UCSD-AML1 (cell line): ENCODE results near the gene MS4A10.
A peak's percentile ranks its signal among the peaks of the same experiment; 100 is the strongest.

Source experiments
- DNase-seq: peaks from one replicate; lab custom pipeline; 2025; ENCODE audit not compliant: unreplicated experiment; lab: John Stamatoyannopoulos, UW

Gene MS4A10

DNA sequence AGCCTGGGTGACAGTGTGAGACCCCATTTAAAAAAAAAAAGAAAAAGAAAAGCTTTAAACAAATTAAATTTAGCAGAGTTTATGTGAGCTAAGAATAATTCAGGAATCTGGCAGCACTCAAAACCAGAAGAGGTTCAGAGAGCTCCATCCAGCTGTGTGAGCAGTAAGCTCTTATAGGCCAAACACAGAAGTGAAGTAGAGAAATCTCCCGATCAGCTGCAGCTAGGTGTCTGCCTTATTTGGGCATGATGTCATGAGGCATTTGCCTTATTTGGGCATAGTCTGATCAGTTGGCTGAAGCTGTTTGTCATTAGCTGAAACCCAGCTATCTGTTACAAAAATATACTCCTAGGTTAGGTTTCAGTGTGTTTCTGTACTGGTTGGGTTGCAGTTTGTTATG is 20.3 kb upstream of the MS4A10 start:
- DNase-seq = no peak

DNA sequence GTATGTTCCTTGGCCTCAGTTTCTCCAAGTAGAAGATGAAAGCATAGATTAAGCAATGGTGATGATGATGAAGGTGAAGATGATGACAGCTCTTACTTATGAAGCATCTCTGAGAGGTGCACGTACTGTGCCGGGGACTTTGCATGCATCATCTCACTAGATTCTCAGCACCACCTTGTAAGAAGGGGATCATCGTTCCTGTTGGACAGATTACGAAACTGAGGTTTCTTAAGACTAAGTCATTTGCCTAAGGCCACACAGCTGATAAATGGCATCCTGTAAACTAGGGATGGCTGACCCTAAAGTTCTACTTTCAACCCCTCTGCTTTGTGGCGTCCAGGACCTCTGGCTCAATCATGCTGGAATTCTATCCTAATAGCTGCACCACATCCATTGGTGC is 19.8 kb upstream of the MS4A10 start:
- no peak for DNase-seq

DNA sequence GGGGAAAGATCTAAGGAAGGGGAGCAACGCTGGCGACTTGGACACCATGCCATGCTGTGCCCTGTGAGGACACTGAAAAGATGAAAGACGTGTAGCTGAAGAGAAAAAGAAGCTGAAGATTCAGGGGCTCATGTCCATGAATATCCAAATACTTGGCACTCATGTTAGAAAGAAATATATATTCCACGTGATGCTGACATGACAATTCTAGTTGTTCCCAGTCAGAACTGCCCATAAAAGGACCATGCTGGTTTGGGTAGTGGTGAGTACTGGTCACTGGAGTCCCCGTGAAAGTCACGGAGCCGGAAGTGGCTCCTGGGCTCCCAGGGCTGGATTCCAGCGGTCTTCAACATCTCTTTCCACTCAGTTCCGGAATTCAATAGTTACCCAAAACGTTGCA is 18.6 kb upstream of the MS4A10 start:
- no peak for DNase-seq

DNA sequence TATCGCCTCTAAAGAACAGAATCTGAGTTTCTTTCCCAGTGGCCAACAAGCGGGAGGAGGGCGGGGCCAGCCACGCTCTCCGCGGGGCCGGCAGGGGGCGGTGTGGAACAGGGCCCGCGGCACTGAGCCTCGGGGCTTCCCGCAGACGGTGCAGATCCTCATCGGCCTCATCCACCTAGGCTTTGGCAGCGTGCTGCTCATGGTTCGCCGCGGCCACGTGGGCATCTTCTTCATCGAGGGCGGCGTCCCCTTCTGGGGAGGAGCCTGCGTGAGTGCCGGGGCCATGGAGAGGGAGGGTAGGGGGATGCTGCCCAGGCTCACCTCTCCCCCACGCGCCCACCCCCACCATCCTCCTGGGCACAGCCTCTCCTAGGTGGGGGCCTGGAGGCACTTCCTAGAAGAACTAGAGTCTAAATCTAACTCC is 17.7 kb upstream of the MS4A10 start:
- DNase-seq = no peak

DNA sequence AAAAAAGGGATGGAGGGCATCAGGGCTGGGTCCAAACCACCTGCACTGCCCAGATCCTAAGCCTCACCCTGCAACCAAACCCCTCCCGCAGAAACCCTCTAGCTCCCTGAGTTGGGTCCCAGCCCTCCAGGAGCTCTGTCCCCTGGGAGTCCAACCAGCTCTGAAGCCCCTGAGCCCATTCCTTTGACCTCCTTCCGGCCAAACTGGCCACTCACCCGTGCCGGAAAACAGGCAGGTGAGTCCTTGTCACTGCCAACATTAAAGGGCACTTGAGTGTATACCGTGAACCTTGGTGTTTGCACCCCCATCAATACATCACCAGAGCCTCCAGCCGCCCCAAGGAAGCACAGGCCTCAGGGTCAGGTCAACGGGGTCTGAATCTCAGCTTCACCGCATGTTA is 16.9 kb upstream of the MS4A10 start:
- DNase-seq = no peak

DNA sequence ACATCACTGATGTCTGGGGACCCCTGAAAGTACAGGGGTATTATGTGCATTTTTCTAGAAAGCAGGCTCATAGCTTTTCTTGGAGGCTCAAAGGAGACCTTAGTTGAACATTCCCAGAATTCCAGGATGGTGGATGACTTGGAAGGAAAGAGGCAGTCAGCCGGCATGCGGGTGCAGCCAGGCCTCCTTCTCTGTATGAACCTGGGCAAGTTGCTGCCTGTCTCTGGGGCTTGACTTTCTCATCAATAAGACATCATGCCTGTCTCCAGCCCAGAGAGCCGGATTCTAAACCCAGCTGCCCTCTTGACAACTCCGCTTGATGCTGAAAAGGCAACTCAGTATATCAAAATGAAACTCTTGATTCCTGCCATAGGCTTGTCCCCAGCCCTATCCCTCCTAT is 15.9 kb upstream of the MS4A10 start:
- DNase-seq = no peak

DNA sequence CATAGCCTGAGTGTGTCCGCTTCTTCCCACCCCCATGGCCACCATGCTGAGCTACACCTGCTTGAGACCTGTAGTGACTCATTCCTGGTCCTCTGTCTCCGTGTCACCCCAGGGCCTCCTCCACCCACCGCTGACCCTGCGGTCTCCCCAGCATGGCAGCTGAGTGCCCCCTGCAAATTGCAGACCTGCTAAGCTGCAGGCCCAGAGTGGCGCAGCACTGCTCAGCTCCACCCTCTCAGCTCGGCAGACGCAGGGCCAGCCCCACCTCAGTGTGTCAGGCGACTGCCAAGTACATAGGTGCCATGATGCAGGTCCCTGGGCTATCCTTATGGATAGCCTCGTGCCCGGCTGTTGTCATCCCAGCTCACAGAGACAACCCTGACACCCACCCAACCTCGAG is 15.3 kb upstream of the MS4A10 start:
- DNase-seq = no peak

DNA sequence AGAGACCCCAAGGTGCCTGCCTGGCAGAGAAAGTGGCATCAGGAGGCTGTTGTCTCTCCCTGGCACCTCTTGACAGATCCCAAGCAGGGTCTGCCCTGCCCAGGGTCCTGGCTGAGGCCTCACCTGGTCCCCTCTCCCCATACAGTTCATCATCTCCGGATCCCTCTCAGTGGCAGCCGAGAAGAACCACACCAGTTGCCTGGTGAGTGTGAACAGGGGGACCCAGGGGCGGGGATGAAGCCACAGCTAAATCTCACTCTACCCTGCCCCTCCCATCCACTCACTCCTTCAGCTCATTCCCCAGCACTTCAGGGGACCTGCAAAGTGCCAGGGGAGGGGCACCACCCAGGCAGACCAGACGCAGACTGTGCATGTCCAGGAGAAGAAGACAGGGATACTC is 14.0 kb upstream of the MS4A10 start:
- DNase-seq = no peak

DNA sequence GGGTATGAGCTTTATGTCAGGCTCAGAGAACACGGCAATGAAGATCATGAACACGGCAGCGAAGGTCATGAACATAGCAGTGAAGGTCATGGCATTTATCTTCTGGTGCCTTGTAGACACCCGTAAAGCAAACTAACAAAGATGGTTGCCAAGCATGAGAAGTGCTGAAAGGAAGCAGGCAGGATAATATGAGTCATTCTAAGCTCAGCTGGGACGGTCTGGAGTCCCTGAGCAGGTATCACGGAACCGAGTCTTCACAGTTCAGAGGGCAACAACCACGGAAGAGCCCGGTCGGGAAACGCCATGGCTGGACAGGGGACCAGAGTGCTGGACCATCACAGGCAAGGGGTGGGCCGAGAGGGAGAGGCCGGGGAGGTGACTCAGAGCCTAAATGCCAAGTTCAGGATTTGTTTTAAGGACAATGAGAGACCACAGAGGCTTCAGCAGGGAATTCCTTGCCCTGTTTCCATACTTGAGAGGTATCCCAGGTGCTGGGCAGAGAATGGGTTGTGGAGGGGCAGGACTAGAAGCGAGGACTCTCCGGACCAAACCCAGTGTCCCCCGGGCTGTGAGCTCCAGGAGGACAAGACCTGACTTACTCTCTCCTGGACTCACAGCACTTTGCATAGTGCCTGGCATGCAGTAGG is 13.1 kb upstream of the MS4A10 start:
- DNase-seq = no peak

DNA sequence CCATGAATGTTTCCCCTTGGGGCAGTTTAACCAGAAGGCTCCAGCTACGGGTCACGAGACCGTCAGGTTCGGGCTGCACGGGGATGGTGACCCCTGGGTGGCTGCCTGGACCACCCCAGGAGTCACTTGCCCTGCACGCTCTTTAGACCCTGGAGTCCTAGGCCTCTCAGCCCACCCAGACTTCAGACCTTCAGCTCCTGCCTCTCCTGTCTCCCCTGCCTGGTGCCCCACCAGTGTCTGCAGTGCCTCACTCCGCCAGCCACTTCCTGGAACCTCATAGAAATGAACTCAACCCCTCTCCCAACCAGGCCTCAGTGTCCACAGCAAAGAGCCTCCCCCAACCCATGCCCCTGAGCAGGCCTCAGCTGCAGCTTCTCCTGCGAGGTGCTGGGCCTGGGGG is 12.5 kb upstream of the MS4A10 start:
- no peak for DNase-seq

DNA sequence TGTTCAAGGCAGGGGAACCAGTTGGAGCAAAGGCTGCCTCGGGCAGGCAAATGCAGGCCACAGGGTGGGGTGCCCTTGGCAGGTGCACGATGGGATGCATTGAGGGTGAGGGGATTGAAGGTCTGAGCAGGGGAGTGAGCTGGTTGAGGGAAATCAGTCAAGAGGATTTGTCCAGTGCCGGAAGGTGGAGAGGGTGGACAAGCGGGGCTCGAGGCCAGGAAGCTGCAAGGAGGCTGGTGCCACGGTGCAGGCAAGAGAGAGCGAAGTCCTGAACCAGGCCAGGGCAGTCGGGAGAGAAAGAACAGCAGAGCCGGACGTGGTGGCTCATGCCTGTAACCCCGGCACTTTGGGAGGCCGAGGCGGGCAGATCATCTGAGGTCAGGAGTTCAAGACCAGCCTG is 10.4 kb upstream of the MS4A10 start:
- DNase-seq = no peak

DNA sequence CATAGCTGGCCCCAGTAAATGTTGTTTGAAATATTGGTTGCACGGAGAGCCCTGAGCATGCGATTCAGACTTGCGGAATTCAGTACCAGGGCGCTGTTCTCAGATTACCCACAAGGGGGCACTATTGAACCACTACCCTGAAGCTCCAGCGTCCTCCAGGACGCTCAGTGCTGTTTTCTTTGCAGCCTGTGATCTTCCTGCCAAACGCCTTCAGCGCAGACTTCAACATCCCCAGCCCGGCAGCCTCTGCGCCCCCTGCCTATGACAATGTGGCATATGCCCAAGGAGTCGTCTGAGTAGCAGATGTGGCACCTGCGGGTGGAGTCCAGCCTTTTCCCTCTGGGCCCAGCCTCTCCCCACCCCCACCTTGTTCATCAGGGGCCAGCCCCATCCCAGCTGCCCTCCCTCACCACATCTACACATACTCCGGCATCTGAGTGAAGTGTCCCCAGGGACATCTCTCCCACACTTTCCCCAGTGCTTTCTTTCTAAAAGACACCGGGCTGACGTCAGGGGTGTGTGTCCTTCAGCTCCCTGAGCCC is 9.6 kb upstream of the MS4A10 start:
- peak; percentile 86 for DNase-seq

DNA sequence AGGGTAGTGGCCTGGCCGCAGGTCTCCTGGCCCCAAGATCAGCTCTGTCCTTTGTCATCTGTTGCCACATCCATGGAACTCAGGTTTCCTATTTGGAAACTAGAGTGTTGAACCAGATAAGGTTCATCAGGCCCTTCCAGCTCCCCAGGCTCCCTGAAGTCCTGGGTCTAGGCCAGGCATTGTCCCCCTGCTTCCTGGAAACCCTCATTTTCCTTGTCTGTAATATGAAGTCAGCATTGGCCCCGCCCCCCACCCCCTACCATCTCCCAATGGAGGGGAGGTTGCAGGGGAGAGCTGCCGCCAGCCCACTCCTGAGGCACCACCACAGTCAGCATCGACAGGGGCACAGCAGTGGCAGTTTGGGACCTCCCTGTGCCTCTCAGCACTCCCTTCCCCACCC is 9.0 kb upstream of the MS4A10 start:
- DNase-seq = no peak

DNA sequence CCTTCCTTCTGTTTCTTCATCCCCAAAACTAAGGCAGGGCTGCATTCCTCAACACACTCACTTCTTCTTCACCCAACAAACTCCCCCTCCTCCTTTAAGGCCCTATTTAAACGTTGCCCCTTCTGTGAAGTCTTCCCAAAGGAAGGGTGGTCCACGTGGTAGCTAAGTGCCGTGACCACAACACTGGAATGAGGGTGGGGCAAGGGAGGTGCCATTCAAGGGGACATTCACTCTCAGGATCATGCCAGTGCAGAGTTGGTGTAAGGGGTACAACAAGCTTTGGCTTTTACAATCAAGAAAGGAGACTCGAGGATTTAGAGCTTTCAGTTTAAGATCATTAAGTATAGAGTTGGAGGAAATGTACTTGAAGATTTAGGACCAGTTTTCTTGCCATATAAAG is 8.0 kb upstream of the MS4A10 start:
- DNase-seq = no peak

DNA sequence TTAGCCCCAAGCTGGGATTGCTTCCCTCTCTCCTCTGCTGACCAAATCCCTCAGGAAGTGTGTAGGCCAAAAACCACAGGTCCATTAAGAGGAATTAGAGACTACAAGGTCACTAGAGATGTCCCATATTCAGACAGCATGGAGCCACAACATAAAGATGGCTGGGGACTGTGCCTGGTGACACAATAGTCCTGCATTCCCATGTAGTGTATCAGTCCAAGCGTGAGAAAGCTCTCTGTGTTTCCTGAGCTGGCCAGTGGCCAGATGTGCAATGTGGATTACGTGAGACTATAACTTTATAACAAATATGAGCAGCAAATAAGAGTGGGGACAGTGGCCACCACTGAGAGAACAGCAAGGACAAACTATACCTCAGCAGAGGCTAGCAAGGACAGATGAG is 7.6 kb upstream of the MS4A10 start:
- no peak for DNase-seq

DNA sequence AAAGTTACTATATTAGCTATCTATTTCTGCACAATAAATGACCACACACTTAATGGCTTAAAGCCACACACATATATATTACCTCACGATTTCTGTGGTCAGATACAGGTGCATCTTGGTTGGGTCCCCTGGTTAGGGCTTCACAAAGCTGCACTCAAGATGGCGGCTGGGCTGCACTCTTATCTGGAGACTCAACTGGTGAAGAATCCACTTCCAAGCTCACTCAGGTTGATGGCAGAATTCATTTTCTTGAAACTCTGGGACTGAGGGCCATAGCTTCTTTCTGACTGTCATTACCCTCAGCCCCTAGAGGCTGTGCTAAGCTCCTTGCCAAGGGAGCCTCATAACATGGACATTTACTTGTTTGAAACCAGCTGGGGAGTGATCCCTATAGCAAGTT is 5.1 kb upstream of the MS4A10 start:
- no peak for DNase-seq

DNA sequence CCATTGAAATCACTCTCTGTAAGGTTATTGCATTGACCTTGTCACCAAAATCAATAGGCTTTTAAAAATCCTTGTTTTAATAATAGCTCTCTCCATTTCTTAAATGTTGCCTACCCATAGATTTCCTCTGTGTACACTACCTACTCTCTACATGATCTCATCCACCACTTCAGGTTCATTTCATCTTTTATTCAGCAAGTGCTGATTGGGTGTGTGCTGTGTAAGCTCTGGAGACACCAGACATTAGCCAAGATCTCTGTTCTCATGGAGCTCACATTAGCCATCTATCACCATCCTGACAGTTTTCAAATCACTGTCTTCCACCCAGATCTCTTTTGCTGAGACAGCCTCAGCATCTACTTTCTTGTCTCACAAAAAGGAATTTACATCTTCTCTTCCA is 4.4 kb upstream of the MS4A10 start:
- DNase-seq = no peak

DNA sequence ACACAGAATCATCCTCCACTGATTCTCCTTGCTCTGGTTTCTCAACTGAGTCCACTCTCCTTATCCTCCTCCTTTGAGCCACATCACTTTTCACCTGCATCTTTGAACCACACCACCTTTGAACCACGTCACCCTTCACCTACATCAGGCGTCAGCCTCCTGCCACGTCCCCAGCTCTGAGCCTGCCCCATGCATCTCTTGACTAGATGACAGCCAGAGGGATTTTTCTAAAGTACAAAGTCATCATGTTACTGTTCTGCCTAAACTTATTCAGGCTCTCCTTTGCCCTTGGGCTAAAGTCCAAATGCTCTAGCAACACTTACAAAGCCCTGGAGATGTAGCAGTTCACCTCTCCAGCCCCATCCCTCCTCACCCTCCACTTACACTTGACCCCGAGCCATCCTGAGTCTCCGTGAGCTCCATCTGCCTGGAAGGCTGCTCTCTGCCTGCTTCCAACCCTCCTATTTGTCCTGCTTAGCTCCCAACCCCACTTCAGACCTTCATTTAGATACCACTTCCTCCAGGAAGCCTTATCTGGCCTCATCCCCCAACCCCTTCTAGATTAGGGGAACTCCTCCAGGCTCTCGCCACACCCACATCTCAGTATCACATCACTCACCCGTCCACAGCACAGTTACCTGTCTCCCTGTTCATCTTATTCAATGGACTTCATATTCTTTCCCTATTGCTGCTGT is 3.7 kb upstream of the MS4A10 start:
- no peak for DNase-seq

DNA sequence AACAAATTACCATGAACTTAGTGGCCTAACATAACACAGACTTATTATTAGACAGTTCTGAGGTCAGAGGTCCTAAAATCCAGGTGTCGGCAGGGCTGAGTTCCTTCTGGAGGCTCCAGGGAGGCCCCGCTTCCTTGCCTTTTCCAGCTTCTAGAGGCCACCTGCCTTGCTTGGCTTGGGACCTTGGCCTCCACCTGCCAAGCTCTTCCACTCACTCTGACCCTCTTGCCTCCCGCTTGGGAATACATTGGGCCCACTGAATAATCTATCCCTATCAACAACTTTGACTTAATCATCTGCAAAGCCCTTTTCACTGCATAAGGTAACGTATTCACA is 3.2 kb upstream of the MS4A10 start:
- no peak for DNase-seq

DNA sequence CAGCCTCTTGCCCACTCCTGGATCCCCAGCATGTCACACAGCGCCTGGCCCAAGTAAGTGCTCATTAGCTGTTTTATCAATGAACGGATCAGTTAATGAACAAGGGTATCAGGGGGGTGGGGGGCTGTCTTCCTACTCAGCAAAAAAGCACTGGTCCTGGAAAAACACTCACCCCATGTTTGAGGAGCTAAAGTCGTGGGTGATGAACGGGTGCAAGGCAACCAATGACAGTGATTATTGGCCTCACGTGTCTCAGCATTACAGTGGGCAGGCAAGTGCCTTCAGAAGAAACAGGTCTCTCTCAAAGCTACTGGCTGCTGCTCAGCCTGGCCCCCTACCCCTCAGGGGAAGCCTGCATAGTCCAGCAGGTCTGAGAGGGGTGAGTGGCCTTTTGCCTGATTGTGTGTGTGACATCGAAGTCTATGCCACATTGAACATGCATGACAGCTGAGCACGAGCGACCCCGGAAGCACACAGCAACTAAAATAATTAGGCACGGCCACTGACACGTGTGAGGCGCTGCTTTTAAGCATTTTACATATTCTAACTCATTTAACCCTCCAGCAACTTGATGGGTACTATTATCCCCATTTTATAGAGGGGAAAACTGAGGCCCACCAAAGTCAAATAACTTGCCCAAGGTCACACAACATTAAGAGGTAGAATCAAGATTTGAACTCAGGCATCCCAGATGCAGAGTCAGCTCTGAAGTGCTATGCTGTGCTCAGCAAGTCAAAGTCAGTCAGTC is 2.6 kb upstream of the MS4A10 start:
- no peak for DNase-seq

DNA sequence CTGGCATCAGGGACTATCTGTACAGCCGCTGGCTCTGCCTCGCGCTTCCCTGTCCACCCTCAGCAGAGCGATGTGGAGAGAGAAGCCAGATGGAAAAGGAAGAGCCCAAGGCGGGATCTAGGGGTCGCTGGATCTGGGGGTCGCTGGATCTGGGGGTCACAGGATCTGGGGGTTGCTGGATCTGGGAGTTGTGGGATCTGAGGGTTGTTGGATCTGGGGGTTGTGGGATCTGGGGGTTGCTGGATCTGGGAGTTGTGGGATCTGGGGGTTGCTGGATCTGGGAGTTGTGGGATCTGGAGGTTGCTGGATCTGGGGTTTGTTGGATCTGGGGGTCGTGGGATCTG is 2.0 kb upstream of the MS4A10 start:
- no peak for DNase-seq

DNA sequence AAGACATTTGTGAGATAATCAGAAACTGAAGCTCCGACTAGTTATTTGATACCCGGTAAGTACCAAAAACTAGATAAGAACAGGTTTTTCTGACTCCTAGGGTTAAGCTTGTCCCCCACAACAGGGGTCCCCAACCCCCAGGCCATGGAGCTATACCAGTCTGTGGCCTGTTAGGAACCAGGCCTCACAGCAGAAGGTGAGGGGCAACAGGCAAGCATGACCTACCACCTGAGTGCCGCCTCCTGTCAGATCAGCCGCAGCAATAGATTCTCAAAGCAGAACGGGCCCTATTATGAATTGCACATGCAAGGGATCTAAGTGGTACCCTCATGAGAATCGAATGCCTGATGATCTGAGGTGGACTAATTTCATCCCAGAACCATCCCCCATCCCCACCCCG is 1.2 kb upstream of the MS4A10 start:
- no peak for DNase-seq
